GM19395 (cell line): Measurements from ENCODE around the gene C16orf87.
A peak's percentile ranks its signal among the peaks of the same experiment; 100 is the strongest.

Source experiments
- ATAC-seq: cut with Tn5 transposase; IDR thresholded peaks from one replicate; pipeline ENCODE4 v1.9.1; 2021; ENCODE audit warnings: mild to moderate bottlenecking, moderate library complexity; ENCODE audit not compliant: unreplicated experiment

C16orf87 gene

GRCh38 chr16:46762583-46762982, 68.4 kb downstream of the C16orf87 start:
- no peak for ATAC-seq

- ATAC-seq: no peak
Measured at GRCh38 chr16:46759309-46759708, 71.7 kb downstream of the C16orf87 start.

- no peak for ATAC-seq
Measured at GRCh38 chr16:46757339-46758050, 73.5 kb downstream of the C16orf87 start.

GRCh38 chr16:46756772-46757171, 74.2 kb downstream of the C16orf87 start:
- no peak for ATAC-seq

- ATAC-seq: no peak
Measured at GRCh38 chr16:46753015-46753414, 78.0 kb downstream of the C16orf87 start.

GRCh38 chr16:46751381-46751780, 79.6 kb downstream of the C16orf87 start:
- no peak for ATAC-seq

- ATAC-seq: peak; percentile 77
Measured at GRCh38 chr16:46748775-46749705, 81.9 kb downstream of the C16orf87 start.

GRCh38 chr16:46747777-46748651, 83.0 kb downstream of the C16orf87 start, which contains the start of gene MYLK3:
TSS of gene MYLK3 (minus strand) at chr16:46748344. CDS start at chr16:46748193, 151 bp downstream.
- no peak for ATAC-seq

GRCh38 chr16:46746821-46747776, 83.9 kb downstream of the C16orf87 start:
- no peak for ATAC-seq
